Breast epithelium (tissue), 4 donors: ENCODE data around the gene BCAS1. TPM values are rescaled to one million over a fixed set of nuclear protein-coding genes. Genes with fewer than 3 reads are reported as not detected.
A peak's percentile ranks its signal among the peaks of the same experiment; 100 is the strongest.

Experiments used
- DNase-seq, 2 donors: peaks; one replicate each; pipeline ENCODE4 v3.0.0-alpha.2; 2019; ENCODE audit warnings: low spot score in 2 of 2
- H3K27ac ChIP-seq, 2 donors: fragments of 200-600 bp; sonication (generic) in 1 of 2; one replicate each; pipeline ENCODE4 v1.5.1; 2016 to 2019; ENCODE audit warnings: mild to moderate bottlenecking in 1 of 2
- H3K27me3 ChIP-seq, 2 donors: fragments of 200-600 bp; sonication (generic) in 1 of 2; one replicate each; pipeline versions ENCODE4 v1.5.1 to v1.6.0; 2017 to 2019; ENCODE audit warnings: control low read depth in 1 of 2, mild to moderate bottlenecking in 1 of 2
- H3K36me3 ChIP-seq: fragments of 200-600 bp; one replicate; pipeline ENCODE4 v1.5.1; 2019
- H3K4me1 ChIP-seq, 2 donors: fragments of 200-600 bp; sonication (generic); one replicate each; pipeline ENCODE4 v1.5.1; 2016 to 2019; ENCODE audit warnings: control low read depth in 1 of 2
- H3K4me3 ChIP-seq, 3 donors: fragments of 200-600 bp; sonication (generic); 1 replicate in 2 of 3; 2 replicates in 1 of 3; pipeline ENCODE4 v1.5.1; 2016 to 2019; ENCODE audit warnings: mild to moderate bottlenecking in 3 of 3, moderate library complexity in 2 of 3
- H3K9me3 ChIP-seq, 2 donors: fragments of 200-600 bp; sonication (generic) in 1 of 2; one replicate each; pipeline ENCODE4 v1.5.1; 2016 to 2019; ENCODE audit warnings: control low read depth in 1 of 2
- CTCF ChIP-seq, 3 donors: fragments of 450-650 bp; IDR thresholded peaks; one replicate each; pipeline ENCODE4 v1.5.1; 2016 to 2017; ENCODE audit warnings: antibody characterized with exemption in 3 of 3, mild to moderate bottlenecking in 3 of 3, moderate library complexity in 3 of 3
- POLR2A ChIP-seq: fragments of 450-650 bp; IDR thresholded peaks from one replicate; pipeline ENCODE4 v1.6.1; 2016; ENCODE audit warnings: antibody characterized with exemption, mild to moderate bottlenecking, moderate library complexity
- POLR2AphosphoS5 ChIP-seq, 3 donors: sonication (generic); formaldehyde crosslinking; IDR thresholded peaks; one replicate each; pipeline ENCODE4 v1.6.1; 2017; ENCODE audit warnings: antibody characterized with exemption in 3 of 3
- intact Hi-C: fragments of 100-400 bp; cut with DNase I; formaldehyde crosslinking; loops from one replicate; pipeline ENCODE4 v1.15.1; 2023; ENCODE audit warnings: low total_unique reads
- total RNA-seq, 3 donors: library from RNA; depleted of rRNA; stranded (reverse); fragments of >200 nt; gene quantifications; one replicate each; pipeline ENCODE4 v1.1.0, GENCODE V29; 2016

Gene BCAS1
- total RNA-seq, 3 donors from 2014 or later = 0.98 to 3.1 TPM; not detected in 1

GRCh38 chr20:53902968-53903651 lies 167.3 kb downstream of the BCAS1 start:
- TF ChIP-seq POLR2A (no peak), CTCF (IDR thresholded peaks at IDR 0.05) (no peak), POLR2AphosphoS5 (IDR thresholded peaks at IDR 0.05) (no peak)
- no peaks in the 10 kb centered on the region for H3K36me3 ChIP-seq
- DNase-seq = no peak
- H3K4me3 ChIP-seq = no peak overlapping the region
- intact Hi-C loops = no loop called here
- H3K27ac ChIP-seq = no peak overlapping the region
- no peaks in the 10 kb centered on the region for H3K9me3 ChIP-seq
- no peaks in the 10 kb centered on the region for H3K27me3 ChIP-seq
- H3K4me1 ChIP-seq = peaks cover 5 to 13% of the 10 kb centered on the region in 2 donors

GRCh38 chr20:53901497-53902096 lies 168.8 kb downstream of the BCAS1 start:
- peaks cover 5 to 13% of the 10 kb centered on the region in 2 donors for H3K4me1 ChIP-seq
- intact Hi-C loops = no loop called here
- H3K36me3 ChIP-seq = no peaks in the 10 kb centered on the region
- H3K27ac ChIP-seq = peak overlapping the region; percentile 43 to 74
- H3K9me3 ChIP-seq = no peaks in the 10 kb centered on the region
- DNase-seq = no peak
- H3K4me3 ChIP-seq = no peak overlapping the region
- H3K27me3 ChIP-seq = no peaks in the 10 kb centered on the region
- TF ChIP-seq CTCF (IDR thresholded peaks at IDR 0.05) (no peak), POLR2AphosphoS5 (IDR thresholded peaks at IDR 0.05) (no peak), POLR2A (no peak)

GRCh38 chr20:53901064-53901463 lies 169.3 kb downstream of the BCAS1 start:
- Histone ChIP-seq H3K4me1 (peaks cover 5 to 13% of the 10 kb centered on the region in 2 donors), H3K27ac (peak overlapping the region; percentile 74 to 86), H3K4me3 (no peak overlapping the region), H3K9me3 (no peaks in the 10 kb centered on the region), H3K36me3 (no peaks in the 10 kb centered on the region), H3K27me3 (no peaks in the 10 kb centered on the region)
- TF ChIP-seq POLR2AphosphoS5 (IDR thresholded peaks at IDR 0.05) (no peak), CTCF (IDR thresholded peaks at IDR 0.05) (no peak), POLR2A (no peak)
- no peak for DNase-seq
- intact Hi-C loops = no loop called here

- TF ChIP-seq CTCF (IDR thresholded peaks at IDR 0.05) (no peak), POLR2AphosphoS5 (IDR thresholded peaks at IDR 0.05) (no peak), POLR2A (no peak)
- no peak for DNase-seq
- H3K27ac ChIP-seq = peak overlapping the region; percentile 74 to 86
Measured at GRCh38 chr20:53900380-53900999, 169.9 kb downstream of the BCAS1 start.

More at GRCh38 chr20:53900380-53900999, 169.9 kb downstream of the BCAS1 start:
- no peaks in the 10 kb centered on the region for H3K9me3 ChIP-seq
- H3K36me3 ChIP-seq = no peaks in the 10 kb centered on the region
- H3K4me1 ChIP-seq = peaks cover 5 to 13% of the 10 kb centered on the region in 2 donors
- intact Hi-C loops = no loop called here
- H3K4me3 ChIP-seq = no peak overlapping the region
- H3K27me3 ChIP-seq = no peaks in the 10 kb centered on the region
